Activated naive CD4-positive, alpha-beta T cell treated with anti-CD3 and anti-CD28 coated beads, Interleukin-2, amount 50 U/mL, for 16 hours (primary cell): ENCODE data around the gene STAC.
"Not testable (repeated sequence)": the region's sequence is repeated elsewhere in the genome, so short reads cannot be mapped to it uniquely, and the experiment has no call there.

ENCODE experiments used
- DNase-seq: peaks from one replicate; pipeline ENCODE4 v3.0.0-alpha.2; 2020

The STAC gene

DNA sequence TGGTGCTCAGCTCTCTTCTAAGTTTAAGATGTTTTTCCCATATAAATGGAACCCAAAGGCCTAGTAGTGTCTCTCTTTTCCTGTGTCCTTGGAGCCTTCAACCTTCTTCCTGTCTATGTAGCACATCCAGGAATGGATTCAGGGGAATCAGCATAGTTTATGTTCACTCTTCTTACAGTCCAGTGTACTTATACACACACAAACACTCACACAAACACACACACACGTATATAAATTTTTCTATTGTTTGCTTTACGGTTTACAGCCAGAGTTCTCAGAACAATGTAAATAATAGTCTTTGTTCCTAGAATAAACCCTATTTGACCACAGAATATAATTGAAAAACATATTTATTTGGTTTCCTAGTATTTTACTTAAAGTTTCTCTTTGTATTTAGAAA lies 36.9 kb downstream of the STAC start:
- DNase-seq = no peak

DNA sequence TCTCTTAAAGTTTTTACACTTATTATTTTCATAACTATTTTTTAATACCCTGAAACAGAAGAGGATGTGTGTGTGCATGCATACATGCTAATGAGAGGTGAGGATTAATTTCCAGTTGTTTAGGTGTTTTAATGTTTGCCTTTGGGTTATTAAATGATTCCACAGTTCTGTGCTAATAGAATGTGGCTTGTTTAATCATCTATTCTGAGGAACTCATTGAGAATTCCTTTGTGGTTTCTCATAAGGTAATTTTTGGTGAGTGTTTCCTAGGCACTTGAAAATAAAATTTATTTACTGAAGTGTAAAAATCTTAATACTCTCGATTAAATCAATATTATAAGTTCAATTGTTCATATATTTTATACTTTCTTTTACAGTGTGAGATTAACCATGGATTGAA lies 38.0 kb downstream of the STAC start:
- DNase-seq = no peak

DNA sequence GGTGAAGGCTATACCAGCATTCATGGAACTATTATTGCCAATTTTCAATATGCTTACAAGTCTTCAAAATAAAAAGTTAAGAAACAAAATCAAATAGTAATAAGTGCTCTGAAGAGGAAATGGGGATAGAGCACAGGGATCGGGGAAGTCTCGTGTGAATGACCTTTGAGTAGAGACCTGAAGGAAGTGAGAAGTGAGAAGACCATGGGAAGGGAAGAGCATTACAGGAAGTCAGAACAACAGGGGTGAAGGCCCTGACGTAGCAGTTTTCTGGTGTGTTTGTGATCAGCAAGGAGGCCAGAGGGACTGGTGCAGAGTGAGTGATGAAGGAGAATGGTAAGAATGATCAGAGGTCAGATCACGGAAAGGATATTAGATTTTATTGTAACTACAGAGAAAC lies 48.1 kb downstream of the STAC start:
- DNase-seq = no peak

DNA sequence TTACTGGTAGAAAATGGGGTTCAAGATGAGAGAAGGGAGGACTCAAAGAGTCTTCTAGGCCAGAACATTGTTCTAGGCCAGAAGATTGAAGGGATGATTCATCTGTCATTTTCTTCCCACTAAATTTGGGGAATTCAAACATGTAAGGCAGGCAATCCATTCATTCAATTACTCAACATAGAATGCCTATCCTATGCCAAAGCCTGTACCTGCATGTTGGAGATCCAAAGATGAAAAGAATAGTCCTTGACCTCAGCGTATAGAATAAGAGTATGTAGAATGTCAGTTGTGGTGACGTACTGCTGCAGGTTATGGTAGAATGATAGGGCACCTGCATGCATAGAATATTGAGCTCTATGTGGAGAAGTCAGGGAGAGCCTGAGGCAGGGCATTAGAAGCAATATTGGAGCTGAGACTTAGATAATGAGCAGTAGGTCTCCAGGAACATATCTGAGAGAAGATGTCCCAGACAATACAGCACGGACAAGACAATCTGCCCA lies 49.7 kb downstream of the STAC start:
- DNase-seq = no peak

- no peak for DNase-seq
Observed at GRCh38 chr3:36433511-36433910, 53.2 kb downstream of the STAC start.

DNA sequence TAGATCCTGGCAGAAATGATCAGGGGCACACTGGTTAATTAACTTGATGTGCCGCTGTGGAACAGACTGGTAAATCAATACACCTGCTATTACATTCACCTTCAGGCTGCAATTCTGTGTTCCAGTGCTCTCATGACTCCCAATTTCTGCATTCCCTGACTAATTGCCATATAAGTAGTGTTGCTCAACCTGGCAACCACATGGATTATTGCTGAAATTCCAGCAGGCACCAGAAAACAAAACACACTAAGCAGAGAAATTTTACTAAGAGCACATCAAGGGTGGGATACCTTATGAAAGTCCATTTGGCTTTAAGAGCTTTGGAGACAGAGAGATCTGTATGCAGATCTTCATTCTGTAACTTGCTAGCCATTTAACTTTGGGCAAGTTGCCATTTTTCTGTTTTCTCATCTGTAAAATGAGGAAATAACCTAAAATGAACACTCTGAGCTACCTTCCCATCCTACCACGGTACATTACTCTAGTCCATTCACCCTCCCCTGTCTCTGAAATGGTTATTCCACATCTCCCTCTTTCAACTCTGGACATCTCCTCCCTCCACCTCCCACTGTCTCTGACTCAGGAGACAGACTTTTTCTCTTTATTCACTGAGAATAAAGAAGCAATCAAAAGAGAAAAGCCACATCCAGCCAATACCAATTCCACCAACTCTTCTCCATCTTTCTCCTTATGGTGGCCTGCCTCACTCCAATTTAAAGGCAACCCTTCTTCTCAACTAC lies 54.6 kb downstream of the STAC start:
- DNase-seq = no peak

- DNase-seq = no peak
Observed at GRCh38 chr3:36443028-36443686, 62.9 kb downstream of the STAC start.

GRCh38 chr3:36444909-36445308 lies 64.6 kb downstream of the STAC start:
- no peak for DNase-seq

GRCh38 chr3:36446276-36446675 lies 66.0 kb downstream of the STAC start:
- DNase-seq = no peak

DNA sequence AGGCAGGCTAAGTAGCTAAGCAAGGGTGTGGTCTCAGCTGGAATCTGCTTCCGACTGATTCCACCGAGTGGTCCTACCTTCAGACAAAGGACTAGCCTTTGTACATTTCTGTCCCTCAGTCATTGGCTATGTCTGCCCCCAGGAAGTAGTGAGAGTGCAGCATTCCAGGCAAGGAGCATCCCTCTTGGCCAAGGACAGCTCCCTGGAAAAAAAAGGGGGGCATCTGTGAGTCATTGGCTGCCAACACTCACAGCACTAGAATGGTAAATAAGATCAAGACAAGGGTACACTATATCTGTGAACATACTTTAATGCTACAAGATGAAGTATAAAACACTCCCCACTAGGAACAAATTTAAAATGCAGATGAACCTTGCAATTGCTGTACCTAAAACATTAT lies 66.8 kb downstream of the STAC start:
- no peak for DNase-seq

- DNase-seq = no peak
Observed at GRCh38 chr3:36451816-36452215, 71.5 kb downstream of the STAC start.

DNA sequence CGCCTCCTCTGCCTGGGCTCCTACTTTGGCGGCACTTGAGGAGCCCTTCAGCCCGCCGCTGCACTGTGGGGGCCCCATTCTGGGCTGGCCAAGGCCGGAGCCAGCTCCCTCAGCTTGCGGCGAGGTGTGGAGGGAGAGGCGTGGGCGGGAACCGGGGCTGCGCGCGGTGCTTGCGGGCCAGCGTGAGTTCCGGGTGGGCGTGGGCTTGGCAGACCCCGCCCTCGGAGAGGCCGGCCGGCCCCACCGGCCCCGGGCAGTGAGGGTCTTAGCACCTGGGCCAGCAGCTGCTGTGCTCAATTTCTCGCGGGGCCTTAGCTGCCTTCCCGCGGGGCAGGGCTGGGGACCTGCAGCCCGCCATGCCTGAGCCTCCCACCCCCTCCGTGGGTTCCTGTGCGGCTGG lies 72.9 kb downstream of the STAC start:
- not testable (repeated sequence) for DNase-seq

GRCh38 chr3:36453896-36454295 lies 73.6 kb downstream of the STAC start:
- DNase-seq = not testable (repeated sequence)

DNA sequence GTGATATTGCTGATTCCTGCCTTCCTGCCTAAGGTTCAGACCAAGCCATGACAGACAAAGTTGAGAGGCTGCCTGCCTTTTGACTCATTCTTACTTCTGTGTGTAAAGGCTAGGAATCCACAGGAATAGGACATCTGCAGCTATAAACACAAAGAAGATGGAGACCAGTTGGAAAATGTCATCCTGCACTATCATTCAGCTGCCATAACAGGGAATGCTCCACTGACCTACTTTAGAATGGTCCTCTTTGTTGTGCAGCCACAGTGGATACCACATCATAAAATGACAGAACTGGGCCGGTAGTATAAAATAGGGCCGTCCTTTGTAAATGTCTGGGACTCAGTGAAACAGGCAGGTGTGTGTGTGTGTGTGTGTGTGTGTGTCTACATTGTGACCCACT lies 75.1 kb downstream of the STAC start:
- DNase-seq = no peak

DNA sequence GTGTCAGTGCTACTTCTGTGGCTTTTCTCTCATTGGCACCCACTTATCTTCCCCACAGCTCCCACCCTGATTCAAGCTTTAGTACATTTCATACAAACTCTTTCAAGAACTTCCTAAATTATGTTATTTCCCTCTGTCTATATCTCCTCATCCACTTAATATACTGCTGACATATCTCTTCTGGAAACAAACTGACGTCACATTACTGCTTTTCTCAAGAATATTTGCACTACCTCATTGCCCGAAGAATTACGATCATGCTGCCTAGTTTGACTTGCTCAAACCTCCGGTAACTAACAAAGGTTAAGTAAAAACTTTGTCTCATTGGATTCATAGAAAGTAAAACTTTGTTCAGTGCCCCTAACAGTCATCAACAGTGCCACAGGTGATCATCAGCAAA lies 76.5 kb downstream of the STAC start:
- no peak for DNase-seq

GRCh38 chr3:36457667-36458066 lies 77.4 kb downstream of the STAC start:
- no peak for DNase-seq

DNA sequence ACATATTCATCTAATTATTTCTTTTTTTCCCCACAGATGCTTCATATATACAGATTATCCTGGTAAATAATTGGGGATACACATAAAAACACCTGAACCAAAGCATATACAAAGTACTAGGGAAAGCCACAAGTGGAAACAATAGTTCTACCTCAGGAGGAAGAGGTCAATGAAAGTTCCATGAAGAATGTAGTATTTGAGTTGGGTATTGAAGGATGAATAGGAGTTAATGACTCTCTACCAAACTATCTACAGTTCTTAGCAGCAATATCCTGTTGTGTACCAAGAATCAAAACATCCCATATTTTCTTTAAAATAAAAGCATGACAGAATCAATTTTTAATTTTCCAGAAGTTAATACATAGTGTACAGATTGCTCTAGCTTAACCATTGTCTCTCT lies 78.9 kb downstream of the STAC start:
- DNase-seq = no peak

- no peak for DNase-seq
Observed at GRCh38 chr3:36461597-36461996, 81.3 kb downstream of the STAC start.

GRCh38 chr3:36472045-36472444 lies 91.7 kb downstream of the STAC start:
- DNase-seq = not testable (repeated sequence)

- no peak for DNase-seq
Observed at GRCh38 chr3:36475558-36475957, 95.3 kb downstream of the STAC start.

- DNase-seq = no peak
Observed at GRCh38 chr3:36476286-36476942, 96.1 kb downstream of the STAC start.

DNA sequence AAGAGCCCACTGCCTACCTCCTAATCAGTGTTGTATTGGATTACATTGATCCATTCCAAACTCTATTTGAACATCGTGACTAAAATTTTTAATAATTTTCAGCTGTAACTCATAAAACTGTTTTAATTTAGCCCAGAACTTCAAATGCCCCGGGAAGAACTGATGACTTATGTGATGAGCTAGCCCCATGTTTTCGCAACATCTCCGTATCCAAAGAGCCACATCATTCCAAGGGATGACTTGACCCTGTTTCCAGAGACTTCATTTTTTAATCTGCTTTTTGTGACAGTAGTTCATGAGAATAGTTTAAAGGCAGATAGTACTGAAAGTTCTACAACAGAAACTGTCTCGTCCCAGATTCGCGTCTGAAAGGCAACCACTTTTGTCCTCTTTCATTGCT lies 97.4 kb downstream of the STAC start:
- no peak for DNase-seq

GRCh38 chr3:36480911-36481648 lies 100.8 kb downstream of the STAC start:
- no peak for DNase-seq
